Body of pancreas (tissue), 4 donors: Measurements from ENCODE around the gene PFKFB3. TPM values are rescaled to one million over a fixed set of nuclear protein-coding genes. Genes with fewer than 3 reads are reported as not detected.

ENCODE experiments used
- ATAC-seq: fragments of 150-250 bp; one replicate; pipeline ENCODE4 v1.9.1; 2016
- DNase-seq, 4 donors: peaks; one replicate each; pipeline ENCODE4 v3.0.0-alpha.2; 2019
- H3K27ac ChIP-seq, 4 donors: fragments of 200-600 bp; sonication (generic); 1 replicate in 3 of 4; 2 replicates in 1 of 4; pipeline versions ENCODE4 v1.5.1 to v1.6.1; 2016 to 2019; ENCODE audit warnings: mild to moderate bottlenecking in 1 of 4, mixed read lengths in 1 of 4, moderate library complexity in 1 of 4
- H3K27me3 ChIP-seq, 2 donors: fragments of 200-600 bp; sonication (generic); one replicate each; pipeline ENCODE4 v1.6.0; 2016; ENCODE audit warnings: mild to moderate bottlenecking in 1 of 2
- H3K36me3 ChIP-seq, 2 donors: fragments of 200-600 bp; sonication (generic); replicated peaks in 1 of 2; 2 replicates each; pipeline ENCODE4 v1.5.1; 2016; ENCODE audit warnings: low read depth in 2 of 2; ENCODE audit not compliant: insufficient read depth in 1 of 2
- H3K4me1 ChIP-seq: fragments of 200-600 bp; sonication (generic); one replicate; pipeline ENCODE4 v1.6.0; 2016
- H3K4me3 ChIP-seq, 2 donors: fragments of 200-600 bp; sonication (generic); 1 replicate in 1 of 2; 2 replicates in 1 of 2; pipeline ENCODE4 v1.5.1; 2016 to 2019
- H3K9me3 ChIP-seq, 3 donors: fragments of 200-600 bp; sonication (generic); 1 replicate in 2 of 3; 2 replicates in 1 of 3; pipeline ENCODE4 v1.5.1; 2016
- CTCF ChIP-seq, 7 experiments: fragments of 450-650 bp in 4 of 7; fragments of 200-600 bp in 3 of 7; sonication (generic) in 3 of 7; IDR thresholded peaks; one replicate each; pipeline ENCODE4 v1.5.1; 2016 to 2019; ENCODE audit warnings: antibody characterized with exemption in 7 of 7
- POLR2A ChIP-seq, 3 donors: fragments of 450-650 bp; IDR thresholded peaks; one replicate each; pipeline ENCODE4 v1.6.1; 2016; ENCODE audit warnings: antibody characterized with exemption in 3 of 3, mild to moderate bottlenecking in 2 of 3
- WGBS, 2 donors: methylation state at CpG; one replicate each; pipeline ENCODE4 v1.1.5; 2017; 5-methylcytosine and 5-hydroxymethylcytosine counted together
- intact Hi-C: fragments of 100-400 bp; cut with DNase I; formaldehyde crosslinking; loops from one replicate; pipeline ENCODE4 v1.15.1; 2023
- total RNA-seq, 2 donors: library from RNA; depleted of rRNA; stranded (reverse); fragments of >200 nt; gene quantifications; one replicate each; pipeline ENCODE4 v1.1.0, GENCODE V29; 2016

The PFKFB3 gene
- total RNA-seq, 2 donors from 2014 or later: 26.5 to 137 TPM

- no peak for ATAC-seq
- WGBS, 2 donors: 63 to 84% methylated on average over 6 to 8 of the region's 8 CpGs
- Histone ChIP-seq H3K27ac (no peak overlapping the region), H3K4me3 (no peak overlapping the region), H3K27me3 (no peaks in the 10 kb centered on the region), H3K4me1 (peaks cover 28% of the 10 kb centered on the region), H3K36me3 (no peaks in the 10 kb centered on the region), H3K9me3 (no peaks in the 10 kb centered on the region)
- DNase-seq: peak in 2 of 4 donors; percentile 32 to 35
- intact Hi-C loops: no loop called here
- peak in 1 of 7 experiments; percentile 16 for TF ChIP-seq CTCF (IDR thresholded peaks at IDR 0.05)
- TF ChIP-seq POLR2A (IDR thresholded peaks at IDR 0.05): no peak
Measured at GRCh38 chr10:6173203-6173602, 29.5 kb upstream of the PFKFB3 start.

DNA sequence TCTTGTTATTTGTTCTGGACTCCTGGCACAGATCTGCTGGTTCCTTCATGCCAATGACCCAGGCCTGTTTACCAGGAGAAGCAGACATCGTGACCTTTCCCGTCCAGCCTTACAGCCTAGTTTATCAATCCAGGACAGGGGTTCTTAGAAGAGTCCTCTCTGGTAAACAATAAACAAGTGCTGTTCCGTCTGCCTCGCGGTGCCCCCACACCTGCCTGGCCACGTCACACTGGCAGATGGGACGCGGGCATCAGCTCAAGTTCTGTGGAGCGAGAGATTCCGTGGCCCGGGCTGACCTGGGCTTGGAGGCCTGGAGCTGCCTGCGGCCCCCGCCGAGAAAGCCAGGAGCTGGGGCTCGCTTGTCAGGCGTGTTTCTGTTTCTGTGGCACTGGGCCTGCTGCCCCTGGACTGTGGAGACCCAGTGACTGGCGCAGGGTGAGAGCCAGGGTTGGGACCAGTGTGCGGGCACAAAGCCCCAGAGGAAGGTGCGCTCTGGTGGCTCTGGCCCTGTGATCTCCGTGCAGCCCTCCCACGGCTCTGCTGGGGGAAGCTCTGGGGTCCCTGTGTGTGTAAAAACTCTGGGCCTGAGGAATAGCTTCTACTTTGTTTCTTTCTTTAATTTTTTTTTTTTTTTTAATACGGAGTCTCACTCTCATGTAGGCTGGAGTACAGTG, 28.4 kb upstream of the PFKFB3 start:
- 80 to 91% methylated on average over 8 to 22 of the region's 22 CpGs for WGBS, 2 donors
- intact Hi-C loops: no loop called here
- H3K27ac ChIP-seq: no peak overlapping the region
- ATAC-seq (no peak), DNase-seq (peak in 1 of 4 donors; percentile 40)
- H3K36me3 ChIP-seq: no peaks in the 10 kb centered on the region
- no peaks in the 10 kb centered on the region for H3K27me3 ChIP-seq
- H3K4me1 ChIP-seq: peaks cover 33% of the 10 kb centered on the region
- H3K9me3 ChIP-seq: no peaks in the 10 kb centered on the region
- H3K4me3 ChIP-seq: no peak overlapping the region
- no peak for TF ChIP-seq CTCF (IDR thresholded peaks at IDR 0.05)
- no peak for TF ChIP-seq POLR2A (IDR thresholded peaks at IDR 0.05)

- WGBS, 2 donors: 71 to 74% methylated on average over 15 to 16 of the region's 16 CpGs
- no peak overlapping the region for H3K27ac ChIP-seq
- H3K36me3 ChIP-seq: no peaks in the 10 kb centered on the region
- peak in 1 of 4 donors; percentile 21 for DNase-seq
- ATAC-seq: no peak
- H3K4me1 ChIP-seq: peaks cover 21% of the 10 kb centered on the region
- H3K4me3 ChIP-seq: no peak overlapping the region
- no peaks in the 10 kb centered on the region for H3K27me3 ChIP-seq
- TF ChIP-seq CTCF (IDR thresholded peaks at IDR 0.05) (no peak), POLR2A (IDR thresholded peaks at IDR 0.05) (no peak)
- intact Hi-C loops: no loop called here
- H3K9me3 ChIP-seq: no peaks in the 10 kb centered on the region
Measured at GRCh38 chr10:6175329-6176055, 27.2 kb upstream of the PFKFB3 start.

- peaks cover 12% of the 10 kb centered on the region for H3K4me1 ChIP-seq
- ATAC-seq: no peak
- TF ChIP-seq POLR2A (IDR thresholded peaks at IDR 0.05) (no peak), CTCF (IDR thresholded peaks at IDR 0.05) (no peak)
Measured at GRCh38 chr10:6176691-6177231, 26.0 kb upstream of the PFKFB3 start.

More at GRCh38 chr10:6176691-6177231, 26.0 kb upstream of the PFKFB3 start:
- Histone ChIP-seq H3K4me3 (no peak overlapping the region), H3K27ac (no peak overlapping the region), H3K9me3 (no peaks in the 10 kb centered on the region), H3K36me3 (no peaks in the 10 kb centered on the region), H3K27me3 (no peaks in the 10 kb centered on the region)
- intact Hi-C loops: no loop called here
- 77 to 78% methylated on average over 5 to 8 of the region's 8 CpGs for WGBS, 2 donors
- DNase-seq: no peak
